Nasal cavity respiratory epithelium epithelial cell of viscerocranial mucosa (primary cell): ENCODE results near the gene SLC24A4. TPM values are rescaled to one million over a fixed set of nuclear protein-coding genes. Genes with fewer than 3 reads are reported as not detected.

Source experiments
- total RNA-seq: library from RNA; depleted of rRNA; stranded (reverse); fragments of >200 nt; gene quantifications from 2 replicates; pipeline ENCODE4 v1.2.3, GENCODE V29; 2014

Gene SLC24A4
- under 0.01 TPM in 1 of 2 replicates, not detected in the other for total RNA-seq

GRCh38 chr14:92323011-92323915 lies at the start of gene SLC24A4:
Gene SLC24A4 (plus strand): TSS chr14:92323165. CDS start chr14:92323831, 666 bp downstream.

DNA sequence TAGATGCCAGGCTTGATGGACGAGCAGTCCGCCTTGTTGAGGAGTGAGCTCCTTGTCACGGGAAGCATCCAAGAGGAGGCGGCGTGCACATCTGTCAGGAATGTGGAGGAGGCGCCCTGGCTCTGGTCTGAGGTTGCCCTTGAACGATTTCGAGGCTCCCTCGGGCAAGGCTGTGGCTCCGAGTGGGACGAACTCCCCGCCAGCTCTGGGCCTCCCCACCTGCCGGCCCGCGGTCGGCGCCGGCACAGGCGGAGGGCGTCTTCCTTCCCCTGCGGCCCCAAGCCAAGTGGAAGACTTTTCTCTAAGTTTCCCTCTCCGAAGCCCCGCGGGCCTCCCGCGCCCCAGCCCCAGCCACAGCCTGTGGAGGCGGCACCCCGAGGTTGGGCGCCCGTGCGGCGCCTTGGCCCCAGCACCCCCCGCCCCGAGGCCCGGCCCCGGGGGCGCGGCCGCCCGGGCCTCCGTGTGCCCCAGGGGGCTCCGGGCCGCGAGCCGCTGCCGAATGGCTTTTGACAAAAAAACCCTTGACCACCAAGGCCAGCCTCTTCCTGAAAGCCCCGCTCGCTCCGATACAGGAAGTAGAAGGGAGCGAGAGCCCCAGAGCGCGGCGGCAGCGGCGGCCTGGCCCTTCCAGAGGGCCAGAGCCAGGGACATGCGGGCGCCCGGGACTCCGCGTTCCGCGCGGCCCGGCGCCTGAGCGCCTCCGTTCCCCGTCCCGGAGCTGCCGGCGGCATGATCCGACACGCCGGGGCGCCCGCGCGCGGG lies 190.4 kb downstream of the SLC24A4 start, which contains the start of gene RIN3:
RIN3 (plus strand) TSS at position 578 of the 762 bp plus-strand sequence; CDS start at position 730, 152 bp downstream.

Other genes with a start within 250 kb of the SLC24A4 start
- 24.3 and 55.9 TPM in 2 replicates for gene ATXN3, start 216.6 kb upstream of the SLC24A4 start, total RNA-seq
- gene NDUFB1, start 201.5 kb upstream of the SLC24A4 start, total RNA-seq = 79.9 and 186 TPM in 2 replicates
- 59.8 and 67.9 TPM in 2 replicates for gene CPSF2, start 201.2 kb upstream of the SLC24A4 start, total RNA-seq
- 3.1 and 7.2 TPM in 2 replicates for gene RIN3, start 190.6 kb downstream of the SLC24A4 start, total RNA-seq